Measurements from ENCODE around the gene PHF21A. TPM values are rescaled to one million over a fixed set of nuclear protein-coding genes. Genes with fewer than 3 reads are reported as not detected.

PHF21A gene
- total and polyA plus RNA-seq, 2 of the 8 experiments (the other 6 are each of a cell fraction or from before 2014, with no cell fraction given): 17.6 to 40.3 TPM

DNA sequence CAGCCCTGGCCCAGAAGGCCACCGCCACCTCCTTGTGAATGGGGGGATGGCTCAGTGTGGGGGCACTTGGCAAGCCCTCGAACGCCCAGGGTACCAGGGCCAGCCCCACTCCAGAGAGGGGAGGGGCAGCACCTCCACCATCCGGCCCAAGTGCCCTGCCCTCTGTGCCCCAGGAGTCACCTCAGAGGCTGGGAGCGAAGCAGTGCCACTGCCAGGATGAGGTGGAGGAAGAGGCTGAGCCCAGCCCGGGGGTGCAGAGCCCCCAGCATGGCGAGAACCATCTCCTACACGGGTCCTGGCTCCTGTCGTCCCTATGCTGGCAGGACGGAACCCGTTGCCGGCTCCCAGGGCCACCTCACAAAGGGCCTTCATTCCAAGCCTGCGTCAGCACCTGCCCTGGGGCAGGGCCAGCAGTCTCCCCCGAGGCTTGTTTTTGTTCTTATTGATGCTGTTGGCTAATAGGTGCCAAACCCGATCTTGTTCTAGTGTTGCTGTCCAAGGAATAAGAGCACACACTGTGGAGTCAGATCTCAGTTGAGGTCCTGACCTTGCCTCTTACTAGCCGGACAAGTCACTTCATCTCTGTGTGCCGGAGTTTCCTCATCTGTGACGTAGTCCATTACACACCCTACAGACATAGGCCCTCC, 214.2 kb downstream of the PHF21A start, which contains the start of gene FREY1 (continued):
- TF ChIP-seq KDM1A (IDR thresholded peaks at IDR 0.05; ENCODE audit: borderline replicate concordance, low read length) (no peak), EP300 (IDR thresholded peaks at IDR 0.05; ENCODE audit: borderline replicate concordance in 1 of 2, low read depth in 2 of 2, low read length in 2 of 2) (no peak), SP2 (IDR thresholded peaks at IDR 0.05; ENCODE audit: low read length) (no peak)
- TF ChIP-seq, protein P1, sequence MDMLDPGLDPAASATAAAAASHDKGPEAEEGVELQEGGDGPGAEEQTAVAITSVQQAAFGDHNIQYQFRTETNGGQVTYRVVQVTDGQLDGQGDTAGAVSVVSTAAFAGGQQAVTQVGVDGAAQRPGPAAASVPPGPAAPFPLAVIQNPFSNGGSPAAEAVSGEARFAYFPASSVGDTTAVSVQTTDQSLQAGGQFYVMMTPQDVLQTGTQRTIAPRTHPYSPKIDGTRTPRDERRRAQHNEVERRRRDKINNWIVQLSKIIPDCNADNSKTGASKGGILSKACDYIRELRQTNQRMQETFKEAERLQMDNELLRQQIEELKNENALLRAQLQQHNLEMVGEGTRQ (IDR thresholded peaks at IDR 0.05; ENCODE audit: low read length): no peak
